Activated naive CD4-positive, alpha-beta T cell treated with Interleukin-2 at 50 U/mL for 16 hours (primary cell): ENCODE measurements around the gene BLACAT1.

Source experiments
- DNase-seq: peaks from one replicate; pipeline ENCODE4 v3.0.0-alpha.2; 2020

The BLACAT1 gene

DNA sequence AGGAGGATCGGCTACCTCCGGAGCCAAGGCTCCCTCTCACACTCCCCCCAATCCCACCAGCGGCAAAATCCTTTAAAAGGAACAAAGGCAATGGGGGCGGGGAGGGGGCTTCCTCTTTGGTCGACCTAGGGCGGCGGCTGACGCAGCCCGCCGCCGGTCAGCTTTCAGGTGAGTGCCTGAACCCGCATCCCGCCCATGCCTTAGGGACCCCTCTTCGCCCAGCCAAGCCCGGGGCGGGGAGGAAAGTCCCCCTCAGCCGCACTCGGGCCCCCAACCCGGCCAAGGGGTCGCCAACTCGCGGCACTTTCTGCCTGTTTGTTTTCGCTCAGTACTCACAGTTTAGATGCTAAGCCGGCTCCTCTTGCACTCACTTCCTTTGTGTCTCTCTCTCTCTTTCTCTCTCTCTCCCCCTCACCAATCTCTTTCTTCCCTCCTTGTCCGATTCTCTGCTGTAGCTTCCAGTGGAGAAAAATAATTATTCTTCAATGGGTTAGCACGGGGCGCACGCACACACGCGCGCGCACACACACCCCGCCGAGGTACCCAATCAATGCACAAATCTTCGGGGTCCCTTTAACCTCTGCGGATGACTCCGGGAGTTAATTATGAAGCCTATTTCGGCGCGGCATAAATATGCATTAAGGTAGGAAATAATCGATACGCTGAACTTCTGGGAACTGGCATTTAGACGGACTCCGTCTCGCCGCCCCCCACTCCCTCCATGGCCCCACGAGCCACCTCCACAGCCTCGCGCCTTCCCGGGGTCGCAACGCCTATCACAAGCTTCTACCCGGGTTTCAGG, at the start of gene BLACAT1:
TSS of gene BLACAT1 (minus strand) at position 465 of the 802 bp plus-strand sequence.
- no peak for DNase-seq

DNA sequence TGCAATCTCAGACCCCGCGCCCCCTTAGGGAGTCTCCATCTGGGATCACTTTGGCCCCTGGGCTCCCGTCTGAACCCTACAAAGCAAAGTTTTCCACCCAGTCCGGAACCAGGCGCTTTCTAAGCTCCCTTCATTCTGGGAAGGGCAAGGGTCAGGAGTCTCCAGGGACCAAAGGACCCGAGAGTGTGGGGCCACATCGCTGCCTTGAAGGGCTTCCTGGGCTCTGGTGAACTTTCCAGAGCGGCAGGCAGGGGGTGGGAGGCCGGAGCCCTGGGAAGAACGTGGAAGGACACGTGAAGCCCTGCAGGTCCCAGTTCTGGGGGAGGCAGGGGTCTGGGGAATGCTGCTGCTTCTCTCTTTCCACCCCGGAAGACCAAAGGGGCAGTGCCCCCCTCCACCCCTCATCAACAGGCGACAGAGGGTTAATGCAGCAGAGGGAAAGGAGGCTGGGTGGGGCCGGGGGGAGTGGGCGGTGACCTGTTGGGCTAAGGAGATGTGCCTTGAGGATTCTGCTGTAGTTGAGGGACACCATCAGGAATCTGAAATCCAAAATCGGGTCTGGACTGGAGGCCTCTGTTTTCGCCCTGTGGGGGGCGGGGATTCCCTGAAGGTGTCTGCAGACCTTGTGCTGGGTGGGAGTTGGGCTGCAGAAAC, 49.4 kb upstream of the BLACAT1 start:
- no peak for DNase-seq

DNA sequence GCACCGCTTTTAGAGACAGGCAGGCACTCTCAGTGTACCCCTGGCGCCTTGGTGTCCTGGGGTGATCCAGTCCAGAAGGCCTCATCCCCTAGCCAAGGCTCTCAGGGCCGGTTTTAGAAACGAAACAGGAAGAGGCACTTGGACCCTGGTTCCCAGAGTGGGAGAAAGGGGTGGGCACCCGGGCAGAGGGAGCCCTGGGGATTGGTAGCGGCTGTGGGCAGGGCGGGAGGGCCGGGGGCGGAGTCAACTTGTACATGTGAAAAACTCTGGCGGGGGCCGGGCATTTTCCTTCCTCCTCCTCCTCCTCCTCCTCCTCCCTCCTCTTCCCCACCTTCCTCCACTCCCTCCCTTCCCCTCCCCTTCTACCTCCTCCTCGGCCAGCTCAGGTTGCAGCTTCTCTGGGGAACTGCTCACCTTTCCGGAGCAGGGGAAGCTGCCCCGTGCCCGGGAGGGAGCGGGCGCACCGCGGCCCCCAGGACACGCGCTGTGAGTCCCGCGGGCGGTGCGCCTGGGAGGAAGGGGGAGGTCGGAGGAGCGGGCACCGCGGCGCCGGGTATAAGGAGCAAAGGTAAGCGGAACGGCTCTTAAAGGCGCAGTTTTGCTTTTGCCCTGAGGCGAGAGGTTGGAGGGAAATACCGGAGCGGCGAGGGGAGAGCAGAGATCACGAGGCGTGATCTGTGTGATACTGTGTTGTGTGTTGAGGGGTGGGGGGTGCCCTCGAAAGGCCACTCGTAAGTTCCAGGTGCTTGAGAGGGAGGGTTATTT, 48.6 kb upstream of the BLACAT1 start, which contains the start of gene CDK18:
TSS of gene CDK18 (plus strand) at position 359 of the 765 bp plus-strand sequence. CDS start 18,499 bp downstream, outside the sequence.
- DNase-seq = peak; percentile 44

DNA sequence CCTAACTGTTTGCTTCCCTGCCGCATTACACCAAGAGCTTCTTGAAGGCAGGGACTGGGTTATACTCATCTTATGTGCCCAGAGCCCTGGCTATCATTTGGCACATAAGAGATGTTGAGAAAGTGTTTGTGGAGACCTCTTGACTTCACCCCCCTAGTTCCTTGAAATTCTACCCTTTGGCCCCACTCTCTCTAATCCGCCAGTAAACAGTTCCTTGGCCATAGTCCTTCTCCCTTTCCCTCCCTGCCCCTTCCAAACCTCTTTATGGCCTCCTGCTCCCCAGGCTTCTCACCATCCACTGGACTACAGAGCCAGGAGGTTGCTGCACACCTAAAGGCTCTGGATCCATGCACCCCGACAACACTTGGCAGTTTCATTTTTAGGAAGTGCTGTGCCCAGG, 47.1 kb upstream of the BLACAT1 start:
- DNase-seq = no peak

DNA sequence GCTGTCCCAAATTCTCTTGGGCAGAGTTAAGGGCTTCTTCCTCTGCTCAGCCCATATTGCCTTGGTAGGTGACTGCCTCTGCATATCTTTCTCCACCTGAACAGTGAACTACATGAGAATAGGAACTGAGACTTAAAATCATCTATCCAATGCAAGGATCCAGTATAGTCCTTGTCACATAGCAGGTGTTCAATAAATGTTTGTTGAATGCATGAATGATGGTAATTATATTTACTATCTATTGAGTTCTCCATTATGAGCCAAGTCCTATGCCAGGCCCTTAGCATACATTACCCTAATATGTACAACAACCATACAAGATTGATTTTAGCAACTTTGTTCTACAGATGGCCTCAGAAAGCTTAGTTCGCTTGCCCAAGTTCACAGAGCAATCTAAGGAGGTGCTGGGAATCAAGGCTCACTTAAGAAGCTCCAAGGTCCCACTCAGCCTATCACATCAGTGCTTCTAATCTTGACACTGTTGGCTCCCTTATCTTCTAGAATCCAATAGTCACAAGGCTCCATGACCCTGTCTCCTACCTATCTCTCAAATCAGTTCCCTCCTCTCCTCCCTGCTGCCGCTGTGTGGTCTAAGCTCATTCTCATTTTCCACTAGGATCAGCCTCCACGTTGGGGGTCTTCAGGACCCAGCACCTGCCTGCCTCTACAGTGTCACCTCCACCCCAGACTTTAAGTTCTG, 46.4 kb upstream of the BLACAT1 start:
- DNase-seq = no peak

DNA sequence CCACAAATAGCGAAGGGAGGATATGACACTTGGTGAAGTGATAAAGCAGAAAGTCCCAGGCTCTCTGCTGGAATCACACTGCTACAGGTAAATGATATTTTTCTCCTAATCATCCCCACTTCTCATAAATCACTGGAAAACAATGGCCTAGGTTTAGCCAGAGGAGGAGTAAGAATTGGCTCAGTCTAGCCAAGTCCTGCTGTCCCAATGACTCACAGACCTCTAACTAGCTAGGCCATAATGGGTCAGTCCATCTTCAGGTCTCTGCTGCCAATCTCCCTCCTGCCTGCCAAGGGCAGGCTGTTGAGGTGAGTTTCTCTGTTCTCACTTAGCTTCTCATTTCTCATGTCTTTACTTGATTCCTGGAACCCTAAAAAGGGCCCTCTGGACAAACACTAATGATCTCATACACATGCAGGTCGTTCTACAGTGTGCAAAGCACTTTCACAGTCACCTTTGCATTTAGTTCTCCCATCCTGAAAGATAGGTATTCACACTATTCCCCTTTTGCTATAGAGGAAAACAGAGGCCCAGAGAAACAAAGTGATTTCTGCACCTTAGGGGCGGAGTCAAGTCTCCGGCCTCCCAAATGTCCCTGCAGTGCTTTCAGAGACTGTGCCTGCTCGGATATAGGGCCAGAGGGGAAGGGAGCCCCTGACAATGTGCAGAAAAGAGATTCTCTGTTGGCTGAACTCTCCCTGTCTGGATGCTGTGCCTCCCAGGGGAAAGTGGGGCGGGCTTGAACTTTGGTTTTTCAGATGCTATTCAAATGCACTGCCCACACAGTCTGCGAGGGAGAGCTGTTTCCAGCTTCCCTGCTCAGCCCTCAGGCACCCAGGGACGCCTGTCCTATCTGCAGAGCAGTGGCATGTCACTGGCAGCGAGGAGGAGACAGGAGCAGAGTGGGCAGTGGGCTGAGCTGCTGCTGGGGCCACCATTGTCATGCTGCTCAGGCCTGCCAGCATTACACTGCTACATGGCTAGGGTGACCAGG, 44.7 kb upstream of the BLACAT1 start:
- DNase-seq = no peak

DNA sequence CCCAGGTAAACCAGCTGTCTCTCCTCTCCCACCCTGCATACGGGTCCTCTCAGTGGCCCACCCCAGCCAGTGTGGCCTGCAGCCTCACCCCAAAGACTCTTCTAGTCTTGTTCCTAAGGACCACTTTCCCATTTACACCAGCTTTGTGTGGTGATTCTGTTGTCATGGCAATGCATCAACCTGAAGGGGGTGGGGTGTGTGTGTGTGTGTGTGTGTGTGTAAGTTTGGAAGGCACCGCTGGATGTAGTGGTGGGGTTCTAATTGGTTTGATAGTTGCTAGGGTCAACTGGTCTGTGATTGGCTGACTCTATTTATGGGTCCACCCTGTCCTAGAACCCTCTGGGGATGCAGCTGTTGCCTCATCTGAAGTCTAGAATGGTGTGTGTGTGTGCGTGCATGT, 43.9 kb upstream of the BLACAT1 start:
- no peak for DNase-seq

DNA sequence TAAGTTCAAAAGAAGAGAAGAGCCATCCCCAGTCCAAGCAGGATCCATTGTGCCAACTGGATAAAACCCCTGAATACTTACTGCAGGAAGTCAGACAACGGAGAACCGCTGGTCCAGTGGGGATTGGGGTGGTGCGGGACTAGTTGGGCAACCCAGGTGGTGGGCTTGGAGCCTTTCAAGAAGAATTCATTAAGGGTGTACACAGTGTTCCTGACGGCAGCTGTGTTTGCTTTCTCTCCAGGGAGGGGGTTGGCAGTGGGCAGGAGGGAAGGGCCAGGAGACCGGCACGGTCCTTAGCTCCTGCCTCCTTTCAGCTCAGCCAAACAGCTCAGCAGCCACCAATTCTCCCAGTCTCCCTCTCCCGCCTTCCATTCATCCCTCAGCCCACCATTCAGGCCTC, 41.5 kb upstream of the BLACAT1 start:
- DNase-seq = no peak

DNA sequence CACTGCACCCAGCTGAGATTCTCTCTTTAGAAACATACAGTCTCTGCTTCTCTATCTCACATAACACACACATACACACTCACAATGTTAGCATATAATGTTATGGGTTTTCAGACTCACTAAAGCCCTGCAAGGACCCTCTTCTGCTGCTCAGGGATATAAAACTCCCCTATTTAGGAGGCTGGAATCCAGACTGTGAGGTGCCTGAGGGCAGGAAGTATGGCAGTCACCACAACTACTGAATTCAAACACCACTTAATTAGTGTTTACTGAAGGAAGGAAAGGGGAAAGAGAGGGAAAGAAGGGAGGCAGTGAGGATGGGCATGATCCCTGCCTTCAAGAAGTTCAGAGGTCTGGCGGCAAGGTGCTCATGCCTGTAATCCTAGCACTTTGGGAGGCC, 40.8 kb upstream of the BLACAT1 start:
- DNase-seq = no peak

DNA sequence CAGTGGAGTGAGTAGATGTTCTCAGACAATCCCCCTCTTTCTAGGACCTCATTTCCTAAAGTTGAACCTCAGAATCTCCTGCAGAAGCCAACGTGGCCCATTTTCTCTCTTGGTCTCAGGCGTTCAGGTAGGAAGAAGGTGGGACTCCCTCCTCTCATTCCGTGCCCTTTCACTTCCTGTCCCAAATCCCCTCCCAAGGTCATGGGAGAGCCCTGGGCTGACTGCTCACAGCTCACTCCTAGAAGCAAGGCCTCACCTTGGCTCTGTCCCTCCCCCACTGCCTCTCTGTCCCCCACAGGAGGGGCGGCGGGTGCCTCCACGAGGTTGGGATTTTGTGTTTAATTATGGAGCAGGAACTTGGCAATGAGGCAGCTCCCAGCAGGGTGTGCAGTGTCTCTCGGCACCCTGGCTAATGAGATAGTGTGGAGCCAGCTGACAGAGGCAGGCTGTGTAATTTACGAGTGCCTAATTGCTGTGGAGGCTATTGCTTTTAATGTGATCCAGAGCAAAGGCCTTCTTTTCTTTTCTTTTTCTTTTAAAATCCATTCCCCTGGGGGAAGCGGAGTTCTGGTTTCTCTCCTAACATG, 39.5 kb upstream of the BLACAT1 start:
- DNase-seq = no peak

DNA sequence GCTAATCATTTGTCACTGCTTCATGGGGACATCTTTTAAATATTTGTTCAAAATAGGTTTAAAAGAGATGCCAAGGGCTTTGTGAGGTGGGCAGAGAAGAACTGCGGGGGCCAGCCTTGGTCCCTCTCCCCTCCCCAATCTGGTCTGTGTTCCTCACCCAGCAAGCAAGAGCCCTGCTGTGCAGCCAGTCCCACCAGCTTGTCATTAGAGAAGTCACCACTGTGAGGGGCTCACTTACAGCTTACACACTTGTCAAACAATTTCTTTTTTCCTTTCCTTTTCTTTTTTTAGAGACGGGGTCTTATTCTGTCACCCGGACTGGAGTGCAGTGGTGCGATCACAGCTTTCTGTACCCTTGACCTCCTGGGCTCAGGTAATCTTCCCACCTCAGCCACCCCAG, 38.3 kb upstream of the BLACAT1 start:
- no peak for DNase-seq

DNA sequence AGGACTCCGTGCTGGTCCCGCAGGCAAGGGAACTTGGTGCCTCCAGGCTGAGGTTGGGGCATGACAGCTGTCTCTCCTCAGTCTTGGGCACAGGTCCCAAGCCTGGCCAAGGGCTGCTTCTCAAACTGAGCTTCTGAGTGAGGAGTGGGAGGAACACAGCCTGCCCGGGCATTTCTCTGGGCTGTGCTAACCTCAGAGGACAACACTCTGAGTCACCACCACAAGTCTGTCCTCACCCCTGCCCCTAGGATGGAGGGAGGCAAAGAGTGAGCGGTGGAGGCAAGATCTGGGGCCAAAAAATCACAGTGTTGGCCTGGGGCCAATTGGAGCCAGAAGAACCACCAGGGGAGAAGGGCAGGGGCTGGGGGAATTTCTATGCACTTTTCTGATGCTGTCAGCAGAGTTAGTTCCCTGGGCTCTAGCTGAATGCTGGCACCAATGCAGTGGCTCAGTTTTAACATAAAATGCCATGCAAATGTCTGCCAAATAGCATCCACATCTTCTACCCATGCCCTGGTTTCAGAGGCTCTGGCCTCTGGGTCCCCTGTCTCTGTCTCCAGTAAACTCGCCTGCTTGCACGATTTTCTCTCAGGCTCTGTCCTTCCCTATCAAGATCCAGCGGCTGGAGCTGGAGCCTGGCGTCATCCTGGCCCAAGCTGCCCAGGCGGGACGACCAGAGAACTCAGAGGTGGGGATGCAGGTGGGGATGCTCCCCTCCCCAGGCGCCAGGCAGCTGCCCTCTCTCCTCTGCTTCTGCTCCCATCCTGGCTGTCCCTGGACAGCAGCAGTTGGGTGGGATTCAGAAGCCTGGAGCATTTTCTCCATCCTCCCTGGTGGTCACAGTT, 37.6 kb upstream of the BLACAT1 start:
- no peak for DNase-seq

DNA sequence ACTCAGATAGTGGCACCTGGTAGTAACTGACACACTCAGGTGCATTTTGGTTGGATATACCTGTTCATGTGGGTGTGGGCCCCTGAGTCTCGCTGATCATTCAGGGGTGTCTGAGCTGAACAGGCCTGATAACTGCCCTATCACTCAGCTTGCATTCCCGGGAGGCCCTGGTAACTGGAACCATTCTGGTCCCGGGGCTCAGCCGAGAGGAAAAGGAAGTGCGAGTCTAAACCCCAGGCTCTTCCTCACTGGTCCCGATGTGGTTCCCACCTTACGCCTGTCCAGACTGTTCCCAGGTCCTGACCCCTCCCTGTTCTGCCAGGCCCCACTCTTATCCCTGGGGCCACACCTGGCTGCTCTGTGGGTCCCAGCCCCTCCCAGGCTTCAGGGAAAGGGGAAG, 36.9 kb upstream of the BLACAT1 start:
- DNase-seq = no peak

DNA sequence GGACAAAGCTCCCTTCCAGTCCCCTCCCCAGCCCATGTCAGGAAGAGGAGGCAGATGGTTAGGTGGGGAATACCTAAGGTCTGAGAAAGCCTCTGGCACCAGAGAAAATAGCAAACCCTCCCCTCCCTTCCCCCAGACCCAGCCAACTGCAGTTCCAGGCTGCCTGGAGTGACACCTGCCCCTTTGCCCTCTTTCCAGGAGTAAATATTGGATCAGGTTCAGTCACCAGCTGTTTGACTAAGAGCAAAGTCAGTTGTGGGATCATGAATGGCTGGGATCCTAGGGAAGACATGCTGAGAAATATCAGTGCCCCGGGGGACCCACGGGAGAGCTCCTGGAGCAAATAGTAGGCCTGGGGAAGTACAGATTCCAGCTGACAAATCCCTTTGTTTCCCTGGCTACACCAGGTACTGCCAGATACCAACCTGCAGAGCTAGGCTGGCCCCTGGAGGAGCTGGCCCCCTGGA, 36.4 kb upstream of the BLACAT1 start:
- no peak for DNase-seq

DNA sequence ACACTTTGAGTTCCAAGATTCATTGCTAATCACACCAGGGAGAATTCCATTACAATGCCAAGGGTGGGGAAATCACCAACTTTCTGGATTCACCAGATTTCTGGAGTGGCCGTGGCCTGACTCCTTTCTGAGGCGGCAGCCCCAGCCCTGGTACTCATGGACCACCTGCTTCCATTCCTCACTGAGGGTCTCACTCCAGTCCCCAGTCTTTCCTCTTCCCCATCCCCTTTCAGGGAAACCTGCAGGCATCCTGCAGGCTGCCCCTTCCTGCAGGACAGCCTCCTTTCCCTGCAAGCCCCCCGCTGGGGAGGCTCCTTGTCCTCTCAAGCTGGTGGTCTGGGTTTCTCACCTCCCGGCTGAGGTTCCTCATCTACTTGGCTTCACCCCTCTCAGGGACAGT, 35.9 kb upstream of the BLACAT1 start:
- no peak for DNase-seq

DNA sequence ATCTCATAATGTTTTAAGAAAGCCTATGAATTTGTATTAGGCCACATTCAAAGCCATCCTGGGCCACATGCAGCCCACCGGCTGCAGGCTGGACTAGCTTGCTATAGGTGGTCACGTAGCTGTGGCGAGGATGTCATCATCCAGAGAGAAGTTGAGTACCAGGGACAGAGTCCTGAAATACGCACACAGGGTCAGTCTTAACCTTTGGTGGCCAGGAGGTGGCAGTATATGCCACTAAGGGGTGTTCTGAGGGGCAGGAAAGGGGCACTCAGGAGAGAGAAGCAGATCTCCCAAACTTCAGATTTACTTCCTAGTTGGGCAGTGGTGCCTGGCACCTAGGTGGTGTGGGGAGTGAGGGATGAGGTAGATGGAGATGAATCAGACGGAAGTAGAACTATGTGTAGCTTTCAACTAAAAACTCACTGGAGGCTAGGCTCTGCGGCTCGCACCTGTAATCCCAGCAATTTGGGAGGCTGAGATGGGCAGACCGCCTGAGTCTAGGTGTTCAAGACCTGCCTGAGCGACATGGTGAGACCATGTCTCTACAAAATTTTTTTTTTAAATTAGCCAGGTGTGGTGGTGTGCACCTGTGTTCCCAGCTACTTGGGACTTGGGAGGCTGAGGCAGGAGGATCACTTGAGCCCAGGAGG, 32.4 kb upstream of the BLACAT1 start:
- DNase-seq = peak; percentile 34

DNA sequence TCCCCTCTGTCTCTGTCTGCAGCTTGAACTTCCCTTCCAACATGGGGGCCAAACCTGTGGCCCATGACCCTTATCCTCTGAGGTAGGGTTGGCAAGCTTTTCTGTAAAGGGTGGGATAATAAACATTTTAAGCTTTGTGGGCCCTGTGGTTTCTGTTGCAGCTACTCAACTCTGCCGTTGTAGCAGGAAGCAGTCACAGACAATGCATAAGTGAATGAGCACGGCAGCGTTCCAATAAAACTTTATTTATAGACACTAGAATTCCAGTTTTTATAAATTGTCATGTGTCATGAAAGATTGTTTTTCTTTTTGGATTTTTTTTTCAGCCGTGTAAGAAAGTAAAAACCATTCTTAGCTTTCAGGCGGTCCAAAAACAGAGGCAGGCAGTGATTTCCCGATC, 30.4 kb upstream of the BLACAT1 start:
- DNase-seq = no peak

DNA sequence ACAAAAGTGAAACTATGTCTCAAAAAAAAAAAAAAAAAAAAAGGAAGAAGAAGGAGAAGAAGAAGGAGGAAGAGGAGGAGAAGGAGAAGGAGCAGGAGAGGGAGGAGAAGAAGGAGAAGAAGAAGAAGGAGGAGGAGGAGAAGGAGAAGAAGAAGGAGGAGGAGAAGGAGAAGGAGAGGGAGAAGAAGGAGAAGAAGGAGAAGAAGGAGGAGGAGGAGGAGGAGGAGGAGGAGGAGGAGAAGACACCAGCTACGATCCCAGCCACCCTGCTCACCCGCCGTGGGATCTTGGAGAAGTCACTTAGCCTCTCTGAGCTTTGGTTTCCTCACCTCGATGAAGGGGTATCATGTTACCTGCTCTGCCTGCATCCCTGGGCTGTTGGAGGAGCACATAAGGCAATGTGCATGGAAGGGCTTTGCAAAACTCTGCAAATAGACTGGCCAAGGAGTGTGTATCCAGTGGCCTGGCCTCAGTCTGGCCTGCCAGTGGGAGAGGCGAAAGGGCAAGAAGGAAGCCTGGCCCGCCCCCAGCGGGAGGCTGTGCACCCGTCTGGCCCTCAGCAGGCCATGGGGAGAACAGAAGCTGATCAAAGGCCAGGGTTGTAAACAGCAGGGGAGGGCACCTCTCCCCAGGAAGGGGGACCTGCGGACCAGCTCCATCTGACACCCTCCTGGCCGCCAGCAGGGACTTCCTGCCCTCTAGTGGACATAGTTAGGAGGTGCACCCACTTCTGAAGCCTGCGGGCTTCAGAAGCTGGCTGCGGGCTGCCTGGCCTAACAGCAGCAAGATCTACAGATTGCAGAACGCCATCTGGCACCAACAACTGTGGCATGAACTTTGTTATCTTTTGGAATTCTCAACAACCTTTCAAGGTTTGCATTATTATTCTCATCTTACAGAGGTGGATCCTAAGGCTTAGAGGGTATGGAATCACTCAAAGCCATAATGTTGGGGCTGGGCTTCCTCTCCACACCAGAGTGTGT, 29.4 kb upstream of the BLACAT1 start:
- DNase-seq = peak; percentile 67
